H9 (cell line): ENCODE results near the gene PHLDB1. TPM values are rescaled to one million over a fixed set of nuclear protein-coding genes. Genes with fewer than 3 reads are reported as not detected.

Experiments
- DNase-seq: peaks from one replicate; pipeline ENCODE4 v3.0.0-alpha.2; 2017
- H2AFZ ChIP-seq: one replicate; pipeline ENCODE4 v1.6.1; 2013; ENCODE audit warnings: mild to moderate bottlenecking, low read length, control low read depth, moderate library complexity
- H2AK5ac ChIP-seq: 2 replicates; pipeline ENCODE4 v1.6.1; 2013; ENCODE audit warnings: low read length, control low read depth, mixed read lengths; ENCODE audit not compliant: insufficient read length
- H2BK120ac ChIP-seq: one replicate; pipeline ENCODE4 v1.6.1; 2013; ENCODE audit warnings: low read depth, mild to moderate bottlenecking, low read length, control low read depth, inconsistent platforms; ENCODE audit not compliant: poor library complexity, severe bottlenecking
- H2BK12ac ChIP-seq: 2 replicates; pipeline ENCODE4 v1.6.1; 2013; ENCODE audit warnings: low read length, control low read depth, mixed read lengths, low read depth; ENCODE audit not compliant: insufficient read length
- H2BK15ac ChIP-seq: 2 replicates; pipeline ENCODE4 v1.6.1; 2013; ENCODE audit warnings: low read depth, low read length, control low read depth
- H2BK20ac ChIP-seq: one replicate; pipeline ENCODE4 v1.6.1; 2013; ENCODE audit warnings: low read depth, mild to moderate bottlenecking, low read length, control low read depth, inconsistent platforms; ENCODE audit not compliant: poor library complexity, severe bottlenecking
- H2BK5ac ChIP-seq: 2 replicates; pipeline ENCODE4 v1.6.1; 2013; ENCODE audit warnings: low read length, control low read depth, mixed read lengths; ENCODE audit not compliant: insufficient read length
- H3K14ac ChIP-seq: 2 replicates; pipeline ENCODE4 v1.6.1; 2013; ENCODE audit warnings: low read length, control low read depth; ENCODE audit not compliant: insufficient read depth
- H3K18ac ChIP-seq: 2 replicates; pipeline ENCODE4 v1.6.1; 2013; ENCODE audit warnings: low read depth, mild to moderate bottlenecking, mixed read lengths, low read length, control low read depth; ENCODE audit not compliant: insufficient read length
- H3K23ac ChIP-seq: 2 replicates; pipeline ENCODE4 v1.6.1; 2013; ENCODE audit warnings: low read length, control low read depth, mixed read lengths, low read depth; ENCODE audit not compliant: insufficient read length
- H3K23me2 ChIP-seq: 2 replicates; pipeline ENCODE4 v1.6.1; 2013; ENCODE audit warnings: low read depth, mild to moderate bottlenecking, mixed read lengths, low read length, control low read depth; ENCODE audit not compliant: insufficient read length, poor library complexity, severe bottlenecking
- H3K27ac ChIP-seq: 2 replicates; pipeline ENCODE4 v1.5.1; 2013; ENCODE audit warnings: low read length, control low read depth, mixed read lengths, low read depth; ENCODE audit not compliant: insufficient read length
- H3K27me3 ChIP-seq: 2 replicates; pipeline ENCODE4 v1.6.1; 2013; ENCODE audit warnings: low read length, control low read depth, inconsistent platforms; ENCODE audit not compliant: insufficient read depth
- H3K4ac ChIP-seq: 2 replicates; pipeline ENCODE4 v1.6.1; 2013; ENCODE audit warnings: low read depth, mild to moderate bottlenecking, control low read depth, inconsistent platforms, low read length, moderate library complexity
- H3K4me1 ChIP-seq: 2 replicates; pipeline ENCODE4 v1.6.1; 2013; ENCODE audit warnings: low read length, control low read depth, inconsistent platforms; ENCODE audit not compliant: insufficient read depth
- H3K4me2 ChIP-seq: 2 replicates; pipeline ENCODE4 v1.6.1; 2013; ENCODE audit warnings: low read length, control low read depth, mixed read lengths; ENCODE audit not compliant: insufficient read length, insufficient read depth
- H3K56ac ChIP-seq: 2 replicates; pipeline ENCODE4 v1.6.1; 2013; ENCODE audit warnings: low read depth, mild to moderate bottlenecking, mixed read lengths, low read length, control low read depth; ENCODE audit not compliant: insufficient read length
- H3K79me1 ChIP-seq: 2 replicates; pipeline ENCODE4 v1.6.1; 2013; ENCODE audit warnings: low read depth, mild to moderate bottlenecking, moderate library complexity, low read length, control low read depth, inconsistent platforms; ENCODE audit not compliant: insufficient read depth, poor library complexity, severe bottlenecking
- H3K79me2 ChIP-seq: 2 replicates; pipeline ENCODE4 v1.6.1; 2013; ENCODE audit warnings: low read length, control low read depth, inconsistent platforms; ENCODE audit not compliant: insufficient read depth
- H3K9ac ChIP-seq: 2 replicates; pipeline ENCODE4 v1.6.1; 2013; ENCODE audit warnings: low read length, control low read depth, mixed read lengths; ENCODE audit not compliant: insufficient read length; ENCODE audit errors: extremely low read depth
- H3K9me3 ChIP-seq: one replicate; pipeline ENCODE4 v1.6.1; 2013; ENCODE audit warnings: low read depth, low read length, inconsistent platforms; ENCODE audit not compliant: control insufficient read depth
- H3T11ph ChIP-seq: one replicate; pipeline ENCODE4 v1.6.1; 2013; ENCODE audit warnings: mild to moderate bottlenecking, low read length, control low read depth, inconsistent platforms
- H4K20me1 ChIP-seq: one replicate; pipeline ENCODE4 v1.6.1; 2013; ENCODE audit not compliant: control insufficient read depth, insufficient read length, insufficient read depth
- H4K5ac ChIP-seq: 2 replicates; pipeline ENCODE4 v1.6.1; 2013; ENCODE audit warnings: low read depth, mild to moderate bottlenecking, mixed read lengths, low read length, control low read depth; ENCODE audit not compliant: insufficient read length
- H4K8ac ChIP-seq: replicated peaks from 2 replicates; pipeline ENCODE4 v1.6.1; 2013; ENCODE audit warnings: low read length, control low read depth, mixed read lengths, low read depth; ENCODE audit not compliant: insufficient read length
- H4K91ac ChIP-seq: 2 replicates; pipeline ENCODE4 v1.6.1; 2013; ENCODE audit warnings: low read depth, mild to moderate bottlenecking, moderate library complexity, mixed read lengths, low read length, control low read depth; ENCODE audit not compliant: insufficient read length
- H3K27ac Mint-ChIP-seq, 3 experiments: 2 replicates in 2 of 3; 3 replicates in 1 of 3; pipeline ENCODE4 v1.8.0; 2020 to 2021; ENCODE audit warnings: mixed read lengths in 3 of 3, mild to moderate bottlenecking in 1 of 3, moderate library complexity in 1 of 3
- H3K27me3 Mint-ChIP-seq: 2 replicates; pipeline ENCODE4 v1.8.0; 2021; ENCODE audit warnings: low read depth, mild to moderate bottlenecking, moderate library complexity, mixed read lengths
- H3K36me3 Mint-ChIP-seq, 3 experiments: 2 replicates in 2 of 3; 3 replicates in 1 of 3; pipeline ENCODE4 v1.8.0; 2020 to 2021; ENCODE audit warnings: low read depth in 3 of 3, mixed read lengths in 3 of 3; ENCODE audit not compliant: insufficient read depth in 1 of 3
- H3K4me1 Mint-ChIP-seq, 2 experiments: 2 replicates each; pipeline ENCODE4 v1.8.0; 2020; ENCODE audit warnings: mixed read lengths in 2 of 2
- H3K4me3 Mint-ChIP-seq, 2 experiments: 2 replicates in 1 of 2; 3 replicates in 1 of 2; pipeline ENCODE4 v1.8.0; 2020 to 2021; ENCODE audit warnings: mild to moderate bottlenecking in 2 of 2, mixed read lengths in 2 of 2, moderate library complexity in 1 of 2
- H3K9me3 Mint-ChIP-seq, 2 experiments: 2 replicates in 1 of 2; 3 replicates in 1 of 2; pipeline ENCODE4 v1.8.0; 2020; ENCODE audit warnings: mild to moderate bottlenecking in 2 of 2, mixed read lengths in 2 of 2, moderate library complexity in 1 of 2
- CTCF ChIP-seq: fragments of 200-600 bp; sonication (generic); conservative IDR thresholded peaks from 3 replicates; pipeline ENCODE4 v1.8.0; 2021; ENCODE audit warnings: antibody characterized with exemption, mild to moderate bottlenecking
- WGBS: extraction: QIAGEN DNeasy Blood & Tissue Kit; methylation state at CpG from one replicate; pipeline ENCODE4 v1.1.7; 2013; ENCODE audit warnings: missing lambda C conversion rate, low lambda C conversion rate, mixed read lengths; ENCODE audit not compliant: insufficient read length; ENCODE audit errors: extremely low coverage; 5-methylcytosine and 5-hydroxymethylcytosine counted together
- total RNA-seq: library from RNA; stranded (reverse); gene quantifications from 2 replicates; pipeline ENCODE4 v1.2.1, GENCODE V29; 2021

PHLDB1 gene
- total RNA-seq, 1 experiment from 2014 or later, result 56.0 TPM

DNA sequence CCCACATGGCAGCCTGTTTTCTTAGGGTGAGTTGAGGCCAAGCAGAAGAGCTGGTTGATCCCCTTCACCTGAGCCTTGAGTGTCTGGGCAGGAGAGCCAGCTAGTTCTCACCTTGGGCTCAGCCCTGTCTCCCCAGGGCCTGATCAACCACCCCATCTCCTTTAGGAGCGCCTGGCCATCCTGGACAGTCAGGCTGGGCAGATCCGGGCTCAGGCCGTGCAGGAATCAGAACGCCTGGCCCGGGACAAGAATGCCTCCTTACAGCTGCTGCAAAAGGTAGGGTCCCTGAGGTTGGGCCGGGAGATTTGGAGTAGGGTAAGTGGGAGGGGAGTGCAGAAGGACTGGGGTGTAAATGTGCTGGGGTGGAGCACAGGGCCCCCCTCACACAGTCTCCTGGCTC lies 31.3 kb downstream of the PHLDB1 start:
- TF ChIP-seq CTCF, result no peak
- Histone ChIP-seq H3K79me1 (no peaks in the 10 kb centered on the region), H3K4ac (no peak overlapping the region), H2BK12ac (no peak overlapping the region), H3K27me3 (no peaks in the 10 kb centered on the region), H4K8ac (no peak overlapping the region), H3K4me1 (peaks cover 10% of the 10 kb centered on the region; the same call in 1 of the 2 replicates), H4K20me1 (no peaks in the 10 kb centered on the region), H3K9ac (no peak overlapping the region), H2BK120ac (no peak overlapping the region), H3K4me2 (no peak overlapping the region), H3K79me2 (no peaks in the 10 kb centered on the region), H3K23ac (no peak overlapping the region), H3K27ac (no peak overlapping the region), H3K14ac (no peak overlapping the region), H3T11ph (no peak overlapping the region), H4K5ac (no peak overlapping the region), H2BK15ac (no peak overlapping the region), H3K23me2 (peaks cover 3% of the 10 kb centered on the region), H2BK20ac (no peak overlapping the region), H2BK5ac (no peak overlapping the region), H2AK5ac (no peak overlapping the region), H3K18ac (no peak overlapping the region), H3K9me3 (no peaks in the 10 kb centered on the region), H3K56ac (no peak overlapping the region), H2AFZ (no peak overlapping the region), H4K91ac (no peak overlapping the region)
- Mint-ChIP-seq H3K9me3 (no peaks in the 10 kb centered on the region), H3K27me3 (no peaks in the 10 kb centered on the region), H3K27ac (no peak overlapping the region; a peak in 1 of 7 replicates), H3K36me3 (peaks cover 28 to 59% (median 55%) of the 10 kb centered on the region in 3 experiments), H3K4me3 (no peak overlapping the region), H3K4me1 (peaks cover 23 to 28% of the 10 kb centered on the region in 2 experiments)
- no peak for DNase-seq
- WGBS, result no CpG with 5 or more reads among the region's 6 CpGs
